Dedifferentiated amniotic fluid mesenchymal stem cell (primary cell): ENCODE measurements around the gene EME2.

Experiments used
- DNase-seq: peaks from one replicate; pipeline ENCODE4 v3.0.0-alpha.2; 2016; ENCODE audit errors: extremely low spot score

EME2 gene

GRCh38 chr16:1745181-1745899 lies 27.3 kb upstream of the EME2 start:
- DNase-seq: peak; percentile 88

- peak; percentile 88 for DNase-seq
These were observed 26.5 kb upstream of the EME2 start for GRCh38 chr16:1745900-1746692.

- DNase-seq: no peak
These were observed 25.9 kb upstream of the EME2 start for GRCh38 chr16:1746693-1747195.

- DNase-seq: no peak
These were observed 24.7 kb upstream of the EME2 start for GRCh38 chr16:1747934-1748333.

GRCh38 chr16:1749152-1750117 lies 23.2 kb upstream of the EME2 start:
- DNase-seq: no peak

GRCh38 chr16:1751946-1752345 lies 20.7 kb upstream of the EME2 start:
- no peak for DNase-seq

- no peak for DNase-seq
These were observed 19.8 kb upstream of the EME2 start for GRCh38 chr16:1752853-1753252.

GRCh38 chr16:1754204-1754603 lies 18.4 kb upstream of the EME2 start:
- DNase-seq: no peak

GRCh38 chr16:1757714-1758461 lies 14.7 kb upstream of the EME2 start:
- no peak for DNase-seq

GRCh38 chr16:1758923-1759322 lies 13.7 kb upstream of the EME2 start:
- no peak for DNase-seq

GRCh38 chr16:1759511-1759910 lies 13.1 kb upstream of the EME2 start:
- DNase-seq: no peak

GRCh38 chr16:1760911-1761310 lies 11.7 kb upstream of the EME2 start:
- DNase-seq: no peak

- no peak for DNase-seq
These were observed 10.9 kb upstream of the EME2 start for GRCh38 chr16:1761751-1762150.

- DNase-seq: no peak
These were observed 10.3 kb upstream of the EME2 start for GRCh38 chr16:1762196-1762878.

- no peak for DNase-seq
These were observed 9.6 kb upstream of the EME2 start for GRCh38 chr16:1762879-1763520.

GRCh38 chr16:1763521-1764511 lies 8.8 kb upstream of the EME2 start:
- DNase-seq: no peak

- no peak for DNase-seq
These were observed 7.6 kb upstream of the EME2 start for GRCh38 chr16:1764971-1765370.

GRCh38 chr16:1765826-1766225 lies 6.8 kb upstream of the EME2 start:
- DNase-seq: no peak

GRCh38 chr16:1766231-1766630 lies 6.4 kb upstream of the EME2 start:
- no peak for DNase-seq
